ENCODE data around the gene TBCK. TPM values are rescaled to one million over a fixed set of nuclear protein-coding genes. Genes with fewer than 3 reads are reported as not detected.
A peak's percentile ranks its signal among the peaks of the same experiment; 100 is the strongest.

The TBCK gene
- polyA plus RNA-seq, 3 donors from 2014 or later, result 7.2 to 19.5 (median 13.8) TPM

DNA sequence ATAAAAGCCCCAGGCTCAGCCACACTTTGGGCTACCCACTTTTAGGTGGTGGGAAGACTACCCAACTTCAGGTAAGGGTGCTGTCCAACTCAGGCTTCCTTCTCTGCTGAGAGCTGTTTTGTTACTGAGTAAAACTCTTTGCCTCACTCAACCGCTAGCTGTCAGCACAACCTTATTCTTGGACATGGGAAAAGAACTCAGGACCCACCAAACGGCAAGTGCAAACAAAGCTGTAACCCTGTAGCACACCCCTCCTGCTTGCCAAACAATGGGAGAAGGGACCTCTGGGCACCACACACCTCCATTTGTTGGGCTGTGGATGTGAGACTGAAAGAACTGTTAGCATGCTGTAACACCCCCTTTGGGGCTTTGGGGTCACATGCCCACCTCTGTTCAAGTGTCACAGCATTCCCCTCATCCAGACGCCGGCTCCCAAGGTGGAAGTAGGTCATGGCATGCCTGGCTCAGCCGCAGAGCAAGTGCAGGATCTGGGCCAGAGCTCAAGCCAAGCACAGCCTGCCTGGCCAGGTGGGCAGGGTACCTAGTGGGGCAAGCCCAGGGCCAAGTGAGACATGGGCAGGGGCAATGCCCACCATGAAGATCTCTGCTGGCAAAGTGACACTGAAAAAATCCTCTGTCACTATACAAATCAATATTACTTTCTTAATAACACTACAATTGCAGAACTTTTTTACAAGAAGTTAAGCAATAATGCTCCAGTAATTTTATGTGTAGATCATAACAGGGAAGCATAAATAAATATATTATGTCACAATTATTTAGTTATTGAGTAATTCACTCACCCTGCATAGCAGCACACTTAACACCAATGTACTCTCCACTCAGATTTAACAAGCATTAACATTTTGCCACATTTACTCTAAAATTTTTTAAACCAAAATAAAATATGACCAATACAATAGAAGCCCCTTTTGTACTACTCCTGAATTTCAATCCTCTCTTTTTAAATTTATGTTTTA lies 107.2 kb downstream of the TBCK start:
- Mint-ChIP-seq H3K27me3 (ENCODE audit: low read depth in 3 of 3) (no peaks in the 10 kb centered on the region), H3K4me1 (no peaks in the 10 kb centered on the region), H3K36me3 (peaks cover 4 to 22% (median 20%) of the 10 kb centered on the region in 3 donors), H3K27ac (no peak overlapping the region), H3K4me3 (no peak overlapping the region), H3K9me3 (no peaks in the 10 kb centered on the region)
- no peak for DNase-seq

DNA sequence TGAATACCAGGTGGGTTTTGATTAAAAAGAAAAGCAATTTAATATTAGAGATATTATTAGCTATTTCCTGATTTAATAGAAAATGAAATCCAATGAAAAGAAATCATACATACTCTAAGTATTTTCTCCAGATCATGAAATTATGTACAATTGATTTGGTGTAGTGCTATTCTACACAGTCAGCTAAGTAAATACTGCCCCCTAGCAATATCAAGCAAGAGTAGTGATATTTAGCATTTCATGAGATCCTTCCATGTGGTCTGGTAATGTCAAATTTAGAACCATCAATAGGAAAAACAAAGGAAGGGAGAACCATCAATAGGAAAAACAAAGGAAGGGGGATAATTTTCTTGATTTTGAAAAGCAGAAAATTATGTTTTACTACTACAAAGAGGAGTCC lies 114.6 kb downstream of the TBCK start:
- Mint-ChIP-seq H3K27me3 (ENCODE audit: low read depth in 3 of 3) (no peaks in the 10 kb centered on the region), H3K36me3 (peaks cover 0 to 6% (median 0%) of the 10 kb centered on the region in 3 donors), H3K9me3 (no peaks in the 10 kb centered on the region), H3K27ac (no peak overlapping the region), H3K4me3 (no peak overlapping the region), H3K4me1 (no peaks in the 10 kb centered on the region)
- DNase-seq, result no peak

DNA sequence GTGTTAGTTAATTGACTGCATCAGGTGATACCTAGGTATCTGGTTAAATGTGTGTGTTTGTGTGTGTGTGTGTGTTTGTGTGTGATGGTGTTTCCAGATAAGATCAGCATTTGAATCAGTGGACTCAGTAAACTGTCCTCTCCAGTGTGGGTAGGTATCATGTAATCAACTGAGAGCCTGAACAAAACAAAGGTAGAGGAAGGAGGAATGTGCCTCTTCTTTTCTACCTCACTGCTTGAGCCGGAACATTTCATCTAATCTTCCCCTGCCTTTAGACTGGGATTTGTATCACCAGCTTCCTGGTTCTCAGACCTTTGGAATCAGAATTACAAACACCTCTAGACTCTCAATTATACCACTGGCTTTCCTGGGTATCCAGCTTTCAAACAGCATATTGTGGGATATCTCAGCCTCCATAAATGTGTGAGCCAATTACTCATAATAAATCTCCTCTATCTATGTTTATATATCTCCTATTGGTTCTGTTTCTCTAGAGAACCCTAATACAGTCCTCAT lies 120.5 kb downstream of the TBCK start:
- H3K9me3 Mint-ChIP-seq, result no peaks in the 10 kb centered on the region
- peaks cover 17 to 35% (median 21%) of the 10 kb centered on the region in 3 donors for H3K36me3 Mint-ChIP-seq
- H3K4me3 Mint-ChIP-seq, result no peak overlapping the region
- no peaks in the 10 kb centered on the region for H3K27me3 Mint-ChIP-seq (ENCODE audit: low read depth in 3 of 3)
- H3K27ac Mint-ChIP-seq, result peak overlapping the region in 1 of 6 donors; percentile 24
- no peak for DNase-seq
- no peaks in the 10 kb centered on the region for H3K4me1 Mint-ChIP-seq

DNA sequence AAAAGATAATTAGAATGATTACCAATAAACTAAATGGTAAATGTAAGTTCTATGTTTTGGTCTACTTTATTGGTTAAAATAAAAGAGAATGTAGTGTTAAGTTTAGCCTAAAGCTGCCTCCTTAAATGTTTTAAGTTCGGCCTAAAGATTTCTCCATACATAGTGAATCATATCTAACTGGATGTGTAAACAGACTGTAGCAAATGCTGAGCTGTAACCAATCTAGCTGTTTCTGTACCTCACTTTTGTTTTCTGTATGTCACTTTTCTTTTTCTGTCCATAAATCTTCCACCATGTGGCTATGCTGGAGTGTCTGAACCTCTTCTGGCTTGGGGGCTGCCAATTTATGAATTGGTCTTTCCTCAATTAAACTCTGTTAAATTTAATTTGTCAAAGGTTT lies 121.2 kb downstream of the TBCK start:
- DNase-seq, result no peak
- Mint-ChIP-seq H3K36me3 (peaks cover 19 to 40% (median 27%) of the 10 kb centered on the region in 3 donors), H3K4me3 (no peak overlapping the region), H3K4me1 (no peaks in the 10 kb centered on the region), H3K27me3 (ENCODE audit: low read depth in 3 of 3) (no peaks in the 10 kb centered on the region), H3K9me3 (no peaks in the 10 kb centered on the region), H3K27ac (peak overlapping the region in 1 of 6 donors; percentile 42)

DNA sequence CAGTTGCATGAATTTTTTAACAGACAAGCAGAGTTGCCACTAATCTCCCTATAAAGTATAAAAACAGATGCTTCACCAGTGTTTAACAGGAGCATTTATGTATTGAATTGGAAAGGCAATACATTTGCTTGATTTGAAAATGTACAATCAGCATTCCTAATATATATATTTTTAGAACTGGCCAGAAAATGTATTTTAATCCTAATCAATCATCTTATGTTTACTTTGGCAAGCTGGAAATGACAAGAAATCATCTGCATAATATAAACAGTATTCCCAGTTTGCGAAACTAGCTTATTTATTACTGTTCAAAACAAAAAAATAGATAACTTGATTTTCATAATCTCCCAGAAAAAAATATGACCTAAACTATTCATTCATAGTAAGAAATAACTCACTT lies 123.9 kb downstream of the TBCK start:
- no peak for DNase-seq
- Mint-ChIP-seq H3K36me3 (peaks cover 32 to 53% (median 47%) of the 10 kb centered on the region in 3 donors), H3K9me3 (no peaks in the 10 kb centered on the region), H3K4me3 (no peak overlapping the region), H3K4me1 (no peaks in the 10 kb centered on the region), H3K27ac (no peak overlapping the region), H3K27me3 (ENCODE audit: low read depth in 3 of 3) (no peaks in the 10 kb centered on the region)

DNA sequence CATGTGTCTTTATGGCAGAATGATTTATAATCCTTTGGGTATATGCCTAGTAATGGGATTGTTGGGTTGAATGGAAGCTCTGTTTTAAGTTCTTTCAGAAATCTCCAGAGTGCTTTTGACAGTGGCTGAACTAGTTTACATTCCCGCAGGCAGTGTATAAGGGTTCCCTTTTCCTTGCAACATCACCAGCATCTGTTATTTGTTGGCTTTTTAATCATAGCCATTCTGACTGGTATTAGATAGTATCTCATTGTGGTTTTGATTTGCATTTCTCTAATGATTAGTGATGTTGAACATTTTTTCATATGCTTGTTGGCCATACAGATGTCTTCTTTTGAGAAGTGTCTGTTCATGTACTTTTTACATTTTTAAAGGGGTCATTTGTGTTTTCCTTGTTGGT lies 129.8 kb downstream of the TBCK start:
- Mint-ChIP-seq H3K4me3 (no peak overlapping the region), H3K9me3 (peaks cover under 1 to 9% (median 4%) of the 10 kb centered on the region in 6 donors), H3K27ac (no peak overlapping the region), H3K4me1 (no peaks in the 10 kb centered on the region), H3K36me3 (peaks cover 50 to 79% (median 72%) of the 10 kb centered on the region in 3 donors), H3K27me3 (ENCODE audit: low read depth in 3 of 3) (no peaks in the 10 kb centered on the region)
- DNase-seq, result no peak

DNA sequence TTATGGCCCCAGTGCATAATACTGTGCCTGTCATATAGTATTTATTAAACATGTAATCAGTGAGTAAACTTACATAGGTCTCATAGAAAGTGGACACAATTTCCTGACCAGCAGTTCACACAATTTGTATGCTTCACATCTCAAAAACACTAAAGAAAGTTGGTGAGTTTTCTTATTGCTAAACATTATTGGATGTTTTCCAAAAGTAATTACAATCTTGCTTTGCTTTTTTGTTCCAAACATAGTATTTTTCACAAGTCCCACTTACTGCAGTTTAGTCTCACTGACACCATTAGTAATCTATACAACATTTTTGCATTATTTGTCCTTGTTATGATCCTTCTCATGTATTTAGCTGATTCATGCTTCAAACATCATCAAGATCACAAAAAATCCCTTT lies 132.5 kb downstream of the TBCK start:
- DNase-seq, result no peak
- no peaks in the 10 kb centered on the region for H3K4me1 Mint-ChIP-seq
- H3K4me3 Mint-ChIP-seq, result no peak overlapping the region
- H3K36me3 Mint-ChIP-seq, result peaks cover 46 to 64% (median 51%) of the 10 kb centered on the region in 3 donors
- no peak overlapping the region for H3K27ac Mint-ChIP-seq
- no peaks in the 10 kb centered on the region for H3K27me3 Mint-ChIP-seq (ENCODE audit: low read depth in 3 of 3)
- peaks cover 3 to 14% (median 10%) of the 10 kb centered on the region in 6 donors for H3K9me3 Mint-ChIP-seq

DNA sequence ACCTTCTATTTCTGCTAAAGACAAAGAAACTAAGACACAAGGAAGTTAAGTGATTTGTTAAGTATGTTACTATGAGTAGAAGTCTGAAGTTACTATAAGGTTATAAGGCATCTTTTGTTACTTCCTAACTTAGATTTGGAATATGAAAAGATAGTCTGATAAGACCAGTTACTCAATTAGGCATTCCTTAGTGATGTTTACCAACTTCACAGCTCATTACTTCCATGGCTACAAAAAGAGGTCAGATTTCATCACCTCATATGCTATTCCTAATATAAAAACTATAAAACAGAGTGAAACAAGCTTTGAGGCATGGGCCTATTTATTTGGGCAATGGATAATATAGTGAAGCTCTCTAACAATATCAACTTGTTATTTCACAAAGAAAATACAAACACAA lies 143.1 kb downstream of the TBCK start:
- no peak for DNase-seq
- H3K36me3 Mint-ChIP-seq, result peaks cover 7 to 22% (median 12%) of the 10 kb centered on the region in 3 donors
- no peaks in the 10 kb centered on the region for H3K4me1 Mint-ChIP-seq
- peaks cover 0 to 2% (median 0%) of the 10 kb centered on the region in 3 donors for H3K27me3 Mint-ChIP-seq (ENCODE audit: low read depth in 3 of 3)
- H3K9me3 Mint-ChIP-seq, result no peaks in the 10 kb centered on the region
- no peak overlapping the region for H3K4me3 Mint-ChIP-seq
- no peak overlapping the region for H3K27ac Mint-ChIP-seq

DNA sequence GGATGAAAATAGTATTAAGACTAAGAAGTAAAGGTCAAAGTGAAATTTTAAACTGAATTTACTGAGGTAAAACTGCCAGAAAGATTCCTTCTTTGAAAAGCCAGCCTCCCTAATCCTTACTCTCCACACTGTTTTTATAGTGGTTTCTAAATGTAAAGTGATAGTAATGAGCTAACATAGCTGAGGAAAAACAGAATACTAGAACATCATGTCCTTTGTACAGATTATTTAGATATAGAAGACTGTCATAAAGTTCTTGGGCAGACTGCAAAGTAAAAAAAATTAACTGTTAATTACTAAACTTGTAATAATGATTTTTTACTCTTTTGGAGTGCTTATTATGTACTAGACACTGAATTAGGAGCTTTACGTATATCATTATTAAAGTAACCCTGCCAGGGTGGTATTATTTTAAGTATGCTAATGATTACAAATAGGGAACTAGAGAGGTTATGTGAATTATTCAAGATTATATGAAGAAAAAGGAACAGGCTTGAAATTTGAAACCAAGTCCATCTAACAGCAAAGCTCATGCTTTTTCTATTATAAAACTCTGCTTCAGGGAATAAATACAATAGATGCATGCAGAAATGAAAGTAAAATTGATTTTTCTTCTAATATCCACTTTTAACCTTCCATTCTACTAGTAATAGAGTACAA lies 150.5 kb downstream of the TBCK start:
- H3K27ac Mint-ChIP-seq, result no peak overlapping the region
- peaks cover 0 to 7% (median 0%) of the 10 kb centered on the region in 6 donors for H3K9me3 Mint-ChIP-seq
- H3K27me3 Mint-ChIP-seq (ENCODE audit: low read depth in 3 of 3), result no peaks in the 10 kb centered on the region
- H3K4me3 Mint-ChIP-seq, result no peak overlapping the region
- no peak for DNase-seq
- H3K36me3 Mint-ChIP-seq, result peaks cover 26 to 48% (median 34%) of the 10 kb centered on the region in 3 donors
- no peaks in the 10 kb centered on the region for H3K4me1 Mint-ChIP-seq

DNA sequence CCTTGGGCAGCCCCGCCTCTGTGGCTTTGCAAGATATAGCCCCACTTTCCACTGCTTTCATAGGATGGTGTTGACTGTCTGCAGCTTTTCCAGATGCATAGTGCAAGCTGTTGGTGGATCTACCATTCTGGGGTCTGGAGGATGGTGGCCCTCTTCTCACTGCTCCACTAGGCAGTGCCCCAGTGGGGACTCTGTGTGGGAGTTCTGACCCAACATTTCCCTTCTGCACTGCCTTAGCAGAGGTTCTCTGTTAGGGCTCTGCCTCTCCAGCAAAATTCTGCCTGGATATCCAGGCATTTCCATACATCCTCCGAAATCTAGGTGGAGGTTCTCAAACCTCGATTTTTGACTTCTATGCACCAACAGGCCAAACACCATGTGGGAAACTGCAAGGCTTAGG lies 153.7 kb downstream of the TBCK start:
- no peak overlapping the region for H3K27ac Mint-ChIP-seq
- H3K36me3 Mint-ChIP-seq, result peaks cover 37 to 58% (median 51%) of the 10 kb centered on the region in 3 donors
- H3K4me1 Mint-ChIP-seq, result no peaks in the 10 kb centered on the region
- H3K9me3 Mint-ChIP-seq, result peaks cover 0 to 7% (median 0%) of the 10 kb centered on the region in 6 donors
- no peak overlapping the region for H3K4me3 Mint-ChIP-seq
- no peak for DNase-seq
- H3K27me3 Mint-ChIP-seq (ENCODE audit: low read depth in 3 of 3), result no peaks in the 10 kb centered on the region

DNA sequence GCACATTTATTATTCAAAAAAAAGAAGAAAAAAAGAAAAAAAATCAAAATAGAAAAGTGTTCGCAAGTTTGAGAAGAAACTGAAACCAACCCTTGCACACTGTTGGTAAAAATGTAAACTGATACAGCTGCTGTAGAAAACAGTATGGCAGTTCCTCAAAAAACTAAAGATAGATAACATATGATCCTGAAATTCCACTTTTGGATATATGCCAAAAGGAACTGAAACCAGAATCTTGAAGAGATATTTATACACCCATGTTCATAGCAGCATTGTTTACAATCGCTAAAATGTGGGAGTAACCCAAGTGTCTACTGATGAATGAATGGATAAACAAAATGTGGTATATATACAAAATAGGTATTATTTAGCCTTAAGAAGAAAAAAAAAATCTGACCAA lies 155.4 kb downstream of the TBCK start:
- no peak for DNase-seq
- Mint-ChIP-seq H3K4me3 (no peak overlapping the region), H3K27ac (no peak overlapping the region), H3K27me3 (ENCODE audit: low read depth in 3 of 3) (no peaks in the 10 kb centered on the region), H3K36me3 (peaks cover 41 to 65% (median 63%) of the 10 kb centered on the region in 3 donors), H3K4me1 (no peaks in the 10 kb centered on the region), H3K9me3 (peaks cover 0 to 7% (median 1%) of the 10 kb centered on the region in 6 donors)

DNA sequence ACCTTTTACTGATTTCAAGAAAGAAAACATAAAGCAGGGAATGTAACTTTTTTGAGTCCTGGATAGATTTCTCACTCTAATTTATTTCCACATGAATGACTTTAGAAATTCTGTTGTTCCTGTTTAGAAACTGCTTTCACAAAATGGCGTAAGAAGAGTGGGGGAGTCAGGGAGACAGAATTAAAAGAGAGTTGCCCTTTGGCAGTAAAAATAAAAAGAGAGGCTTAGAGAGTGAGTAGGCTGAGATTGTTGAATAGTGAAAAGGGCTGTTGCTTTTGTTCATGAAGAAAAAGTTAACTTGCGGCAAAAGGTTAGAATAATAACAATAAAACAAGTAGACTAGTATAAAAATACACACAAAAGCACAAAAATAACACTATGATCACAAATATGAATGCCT lies 166.1 kb downstream of the TBCK start:
- H3K36me3 Mint-ChIP-seq, result peaks cover 33 to 61% (median 51%) of the 10 kb centered on the region in 3 donors
- peaks cover 0 to 3% (median 2%) of the 10 kb centered on the region in 3 donors for H3K27me3 Mint-ChIP-seq (ENCODE audit: low read depth in 3 of 3)
- H3K4me1 Mint-ChIP-seq, result no peaks in the 10 kb centered on the region
- peaks cover 15 to 38% (median 33%) of the 10 kb centered on the region in 6 donors for H3K9me3 Mint-ChIP-seq
- no peak overlapping the region for H3K4me3 Mint-ChIP-seq
- DNase-seq, result no peak
- no peak overlapping the region for H3K27ac Mint-ChIP-seq

DNA sequence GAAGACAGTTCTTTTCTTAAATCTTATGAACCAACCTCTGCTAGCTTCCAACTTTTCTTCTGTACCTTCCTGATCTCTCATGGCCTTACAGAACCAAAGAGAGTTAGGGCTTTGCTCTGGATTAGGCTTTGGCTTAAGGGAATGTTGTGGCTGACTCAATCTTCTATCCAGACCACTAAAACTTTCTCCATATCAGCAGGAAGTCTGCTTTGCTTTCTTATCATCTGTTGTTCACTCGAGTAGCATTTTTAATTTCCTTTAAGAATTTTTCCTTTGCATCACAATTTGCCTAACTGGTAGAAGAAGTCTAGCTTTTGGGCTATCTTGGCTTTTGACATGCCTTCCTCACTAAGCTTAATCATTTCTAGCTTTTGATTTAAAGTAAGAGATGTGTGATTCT lies 167.0 kb downstream of the TBCK start:
- Mint-ChIP-seq H3K9me3 (peaks cover 15 to 38% (median 33%) of the 10 kb centered on the region in 6 donors), H3K36me3 (peaks cover 31 to 57% (median 46%) of the 10 kb centered on the region in 3 donors), H3K27me3 (ENCODE audit: low read depth in 3 of 3) (peaks cover 0 to 3% (median 2%) of the 10 kb centered on the region in 3 donors), H3K4me1 (no peaks in the 10 kb centered on the region), H3K4me3 (no peak overlapping the region), H3K27ac (no peak overlapping the region)
- DNase-seq, result no peak
